ENCODE data around the gene LPGAT1. TPM values are rescaled to one million over a fixed set of nuclear protein-coding genes. Genes with fewer than 3 reads are reported as not detected.
A peak's percentile ranks its signal among the peaks of the same experiment; 100 is the strongest.

Gene LPGAT1
- total RNA-seq, 1 experiment from 2014 or later = 50.6 TPM

GRCh38 chr1:211870156-211870555 lies 39.6 kb upstream of the LPGAT1 start:
- Histone ChIP-seq H3K4me1 (ENCODE audit: control insufficient read depth in 1 of 2, insufficient read depth in 2 of 2, low read length in 2 of 2) (no peaks in the 10 kb centered on the region), H3K79me2 (ENCODE audit: insufficient read depth, low read length) (no peaks in the 10 kb centered on the region), H3K9me3 (ENCODE audit: control insufficient read depth in 1 of 2, insufficient read depth in 1 of 2, low read depth in 1 of 2, low read length in 2 of 2) (no peaks in the 10 kb centered on the region), H3K4me2 (ENCODE audit: low read length) (no peak overlapping the region), H2AFZ (ENCODE audit: low read depth, low read length, poor library complexity, severe bottlenecking) (no peak overlapping the region), H3K9me2 (ENCODE audit: insufficient read depth) (no peaks in the 10 kb centered on the region), H4K20me1 (ENCODE audit: insufficient read depth) (no peaks in the 10 kb centered on the region), H3K27ac (ENCODE audit: low read depth, low read length) (no peak overlapping the region), H3K27me3 (ENCODE audit: insufficient read depth, low read length) (no peaks in the 10 kb centered on the region), H3K4me3 (replicated peaks in 1 of 2; ENCODE audit: low read depth in 1 of 2, low read length in 2 of 2) (no peak overlapping the region), H3K36me3 (ENCODE audit: control insufficient read depth in 1 of 2, insufficient read depth in 2 of 2, low read length in 2 of 2) (no peaks in the 10 kb centered on the region), H3K9ac (ENCODE audit: low read length) (no peak overlapping the region)
- intact Hi-C loops (cut with micrococcal nuclease) = no loop called here
- ChIA-PET RAD21 (ENCODE audit: low non-redundant PET in 1 of 2, low total read pairs in 2 of 2, uncharacterized antibody in 2 of 2, unreplicated experiment in 2 of 2) (no interaction called here), CTCF (no interaction called here), POLR2A (no interaction called here)
- DNase-seq (ENCODE audit: low read depth, low spot score) (no peak), ATAC-seq (no peak)
- no peak for TF ChIP-seq MAX (IDR thresholded peaks at IDR 0.05)
- no TSS peak for BruUV-seq (replicated peaks)

DNA sequence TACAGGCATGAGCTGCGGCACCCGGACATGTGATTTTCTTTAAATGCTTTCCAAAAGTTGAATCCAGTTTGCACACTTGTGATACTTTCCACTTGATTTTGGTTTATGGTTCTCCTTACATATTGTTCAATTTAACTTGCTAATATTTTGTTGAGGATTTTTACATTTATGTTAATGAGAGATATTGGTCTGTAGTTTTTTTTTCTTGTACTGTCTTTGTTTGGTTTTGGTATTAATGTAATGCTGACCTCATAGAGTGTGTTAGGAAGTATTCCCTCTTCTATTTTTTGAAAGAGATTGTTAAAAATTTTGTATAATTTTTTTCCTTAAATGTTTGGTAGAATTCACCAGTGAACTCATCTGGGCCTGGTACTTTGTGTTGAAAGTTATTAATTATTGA lies 34.6 kb upstream of the LPGAT1 start:
- RAD21 ChIA-PET (ENCODE audit: low non-redundant PET in 1 of 2, low total read pairs in 2 of 2, uncharacterized antibody in 2 of 2, unreplicated experiment in 2 of 2) = no interaction called here
- CTCF ChIA-PET = interaction anchor here (1.1 kb wide), 1 partner anchor 185 kb away, joined by 3 read pairs; no protein-coding TSS in a partner anchor
- POLR2A ChIA-PET = no interaction called here

GRCh38 chr1:211859405-211859804 lies 28.8 kb upstream of the LPGAT1 start:
- Histone ChIP-seq H3K36me3 (ENCODE audit: control insufficient read depth in 1 of 2, insufficient read depth in 2 of 2, low read length in 2 of 2) (no peaks in the 10 kb centered on the region), H4K20me1 (ENCODE audit: insufficient read depth) (no peaks in the 10 kb centered on the region), H3K27me3 (ENCODE audit: insufficient read depth, low read length) (no peaks in the 10 kb centered on the region), H3K27ac (ENCODE audit: low read depth, low read length) (no peak overlapping the region), H3K9ac (ENCODE audit: low read length) (no peak overlapping the region), H3K79me2 (ENCODE audit: insufficient read depth, low read length) (no peaks in the 10 kb centered on the region), H3K4me2 (ENCODE audit: low read length) (no peak overlapping the region), H3K9me2 (ENCODE audit: insufficient read depth) (no peaks in the 10 kb centered on the region), H3K4me1 (ENCODE audit: control insufficient read depth in 1 of 2, insufficient read depth in 2 of 2, low read length in 2 of 2) (no peaks in the 10 kb centered on the region), H2AFZ (ENCODE audit: low read depth, low read length, poor library complexity, severe bottlenecking) (no peak overlapping the region), H3K4me3 (replicated peaks in 1 of 2; ENCODE audit: low read depth in 1 of 2, low read length in 2 of 2) (no peak overlapping the region), H3K9me3 (ENCODE audit: control insufficient read depth in 1 of 2, insufficient read depth in 1 of 2, low read depth in 1 of 2, low read length in 2 of 2) (peaks cover 0 to 5% of the 10 kb centered on the region in 2 experiments; a peak in 1 of 4 replicates)
- CTCF ChIA-PET = no interaction called here
- intact Hi-C loops (cut with micrococcal nuclease) = no loop called here
- RAD21 ChIA-PET (ENCODE audit: low non-redundant PET in 1 of 2, low total read pairs in 2 of 2, uncharacterized antibody in 2 of 2, unreplicated experiment in 2 of 2) = no interaction called here
- no TSS peak for BruUV-seq (replicated peaks)
- ATAC-seq (no peak), DNase-seq (ENCODE audit: low read depth, low spot score) (no peak)
- TF ChIP-seq CBX3 (IDR thresholded peaks at IDR 0.05; ENCODE audit: low read depth) (0 out of 2 replicates have a peak, but pooled peaks have one; percentile 26), EZH2 (IDR thresholded peaks at IDR 0.05) (no peak)
- POLR2A ChIA-PET = no interaction called here

More for the DNA sequence above, 34.6 kb upstream of the LPGAT1 start:
- H3K36me3 ChIP-seq (ENCODE audit: control insufficient read depth in 1 of 2, insufficient read depth in 2 of 2, low read length in 2 of 2) = no peaks in the 10 kb centered on the region
- H3K4me3 ChIP-seq (replicated peaks in 1 of 2; ENCODE audit: low read depth in 1 of 2, low read length in 2 of 2) = no peak overlapping the region
- intact Hi-C loops (cut with micrococcal nuclease) = no loop called here
- no peak overlapping the region for H3K9ac ChIP-seq (ENCODE audit: low read length)
- H3K27me3 ChIP-seq (ENCODE audit: insufficient read depth, low read length) = no peaks in the 10 kb centered on the region
- H3K9me2 ChIP-seq (ENCODE audit: insufficient read depth) = no peaks in the 10 kb centered on the region
- H3K4me2 ChIP-seq (ENCODE audit: low read length) = no peak overlapping the region
- TF ChIP-seq POLR2A (IDR thresholded peaks at IDR 0.05; ENCODE audit: borderline replicate concordance, extremely low read depth, insufficient read depth, insufficient read length) = no peak
- no peak overlapping the region for H2AFZ ChIP-seq (ENCODE audit: low read depth, low read length, poor library complexity, severe bottlenecking)
- DNase-seq (ENCODE audit: low read depth, low spot score) (no peak), ATAC-seq (no peak)
- BruUV-seq (replicated peaks) = no TSS peak
- no peaks in the 10 kb centered on the region for H4K20me1 ChIP-seq (ENCODE audit: insufficient read depth)
- H3K27ac ChIP-seq (ENCODE audit: low read depth, low read length) = no peak overlapping the region
- no peaks in the 10 kb centered on the region for H3K79me2 ChIP-seq (ENCODE audit: insufficient read depth, low read length)
- peaks cover 0 to 5% of the 10 kb centered on the region in 2 experiments; a peak in 1 of 4 replicates for H3K9me3 ChIP-seq (ENCODE audit: control insufficient read depth in 1 of 2, insufficient read depth in 1 of 2, low read depth in 1 of 2, low read length in 2 of 2)
- H3K4me1 ChIP-seq (ENCODE audit: control insufficient read depth in 1 of 2, insufficient read depth in 2 of 2, low read length in 2 of 2) = no peaks in the 10 kb centered on the region

Data from HCT116 (cell line).